Cerebellar cortex (tissue), 1 donor: Measurements from ENCODE around the gene FREM1.

Source experiments
- DNase-seq: peaks from one replicate; pipeline ENCODE4 v3.0.0-alpha.2; 2015; ENCODE audit warnings: low spot score

Gene FREM1

GRCh38 chr9:14819183-14819582 is 91.0 kb downstream of the FREM1 start:
- no peak for DNase-seq

- DNase-seq = no peak
Measured at GRCh38 chr9:14814249-14814628, 96.0 kb downstream of the FREM1 start.

- no peak for DNase-seq
Measured at GRCh38 chr9:14813336-14814248, 96.6 kb downstream of the FREM1 start.

- no peak for DNase-seq
Measured at GRCh38 chr9:14812806-14813205, 97.4 kb downstream of the FREM1 start.

- DNase-seq = no peak
Measured at GRCh38 chr9:14811844-14812243, 98.4 kb downstream of the FREM1 start.

GRCh38 chr9:14806941-14807520 is 103.2 kb downstream of the FREM1 start:
- no peak for DNase-seq

GRCh38 chr9:14799030-14799429 is 111.2 kb downstream of the FREM1 start:
- no peak for DNase-seq

GRCh38 chr9:14797435-14797834 is 112.8 kb downstream of the FREM1 start:
- DNase-seq = no peak

GRCh38 chr9:14793389-14793788 is 116.8 kb downstream of the FREM1 start:
- DNase-seq = no peak

GRCh38 chr9:14790628-14791027 is 119.6 kb downstream of the FREM1 start:
- DNase-seq = no peak

GRCh38 chr9:14788846-14789245 is 121.4 kb downstream of the FREM1 start:
- DNase-seq = no peak

- no peak for DNase-seq
Measured at GRCh38 chr9:14783358-14783757, 126.9 kb downstream of the FREM1 start.

GRCh38 chr9:14782286-14783051 is 127.8 kb downstream of the FREM1 start:
- DNase-seq = no peak

GRCh38 chr9:14780693-14781092 is 129.5 kb downstream of the FREM1 start:
- DNase-seq = no peak

GRCh38 chr9:14780251-14780650 is 130.0 kb downstream of the FREM1 start:
- peak; percentile 97 for DNase-seq

GRCh38 chr9:14779566-14780022 is 130.6 kb downstream of the FREM1 start:
- DNase-seq = peak; percentile 92

- DNase-seq = no peak
Measured at GRCh38 chr9:14778565-14778964, 131.7 kb downstream of the FREM1 start.

GRCh38 chr9:14775917-14776316 is 134.3 kb downstream of the FREM1 start:
- DNase-seq = no peak

- DNase-seq = no peak
Measured at GRCh38 chr9:14770592-14770991, 139.6 kb downstream of the FREM1 start.

GRCh38 chr9:14769230-14769571 is 141.0 kb downstream of the FREM1 start:
- peak; percentile 77 for DNase-seq

- DNase-seq = peak; percentile 80
Measured at GRCh38 chr9:14768405-14769229, 141.6 kb downstream of the FREM1 start.

GRCh38 chr9:14766299-14766698 is 143.9 kb downstream of the FREM1 start:
- no peak for DNase-seq
